GM18498 (cell line): Measurements from ENCODE around the gene GJC3.
A peak's percentile ranks its signal among the peaks of the same experiment; 100 is the strongest.
"Not testable (repeated sequence)": the region's sequence is repeated elsewhere in the genome, so short reads cannot be mapped to it uniquely, and the experiment has no call there.

Experiments
- ATAC-seq: cut with Tn5 transposase; IDR thresholded peaks from one replicate; pipeline ENCODE4 v1.9.1; 2021; ENCODE audit warnings: mild to moderate bottlenecking, moderate library complexity; ENCODE audit not compliant: unreplicated experiment

The GJC3 gene

GRCh38 chr7:99930376-99930775 lies 956 bp upstream of the GJC3 start:
- ATAC-seq = no peak

DNA sequence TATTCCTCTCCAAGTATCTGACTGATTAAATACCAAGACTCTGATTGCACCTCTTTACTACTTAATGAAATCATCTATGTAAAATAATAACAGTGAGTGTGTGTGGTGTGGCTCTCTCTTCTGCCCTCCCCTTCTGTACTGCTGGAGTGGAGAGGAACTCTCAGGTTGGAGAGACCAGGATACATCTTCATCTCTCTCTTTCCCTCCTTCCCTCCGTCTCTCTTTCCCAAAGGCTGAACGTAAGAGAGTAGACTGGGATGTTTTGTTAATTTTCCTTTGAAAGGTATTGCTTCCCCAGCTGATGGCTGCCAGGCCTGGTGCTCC lies 272 bp upstream of the GJC3 start:
- ATAC-seq = no peak

- no peak for ATAC-seq
These were observed 1.2 kb downstream of the GJC3 start for GRCh38 chr7:99928188-99928587.

- no peak for ATAC-seq
These were observed 1.9 kb downstream of the GJC3 start for GRCh38 chr7:99927536-99927935.

GRCh38 chr7:99926321-99926720 lies 3.1 kb downstream of the GJC3 start:
- no peak for ATAC-seq

- no peak for ATAC-seq
These were observed 6.2 kb downstream of the GJC3 start for GRCh38 chr7:99923200-99923599.

DNA sequence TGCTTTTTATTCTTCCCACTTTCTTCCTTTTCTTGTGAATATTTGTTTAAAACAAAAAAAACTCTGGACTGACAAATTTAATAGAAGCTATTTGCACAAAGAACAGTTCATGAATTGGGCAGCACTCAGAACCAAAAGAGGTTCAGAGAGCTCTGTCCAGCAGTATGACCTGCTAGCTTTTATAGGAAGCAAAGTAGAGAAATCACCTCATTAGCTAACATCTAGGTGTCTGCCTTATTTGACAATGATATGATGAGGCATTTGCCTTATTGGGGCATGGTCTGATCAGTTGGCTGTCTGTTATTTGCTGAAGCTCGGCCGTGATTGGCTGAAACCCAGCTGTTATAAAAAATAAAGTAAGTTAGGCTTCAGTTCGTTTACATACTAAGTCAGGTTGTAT lies 9.3 kb downstream of the GJC3 start:
- no peak for ATAC-seq

DNA sequence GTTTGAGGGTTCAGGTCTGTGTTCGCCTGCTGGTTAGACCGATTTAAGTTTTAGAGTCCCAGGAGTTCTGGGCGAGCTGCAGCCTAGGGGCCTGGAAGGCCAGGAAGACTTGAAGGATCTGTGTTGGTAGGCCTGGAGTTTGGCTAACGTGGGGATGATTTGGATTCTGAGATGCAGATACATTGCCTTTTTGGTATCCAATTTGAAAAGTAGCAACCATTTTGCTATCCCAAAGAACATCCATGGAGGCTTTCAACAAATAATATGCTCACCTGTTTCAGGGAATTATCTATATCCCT lies 9.7 kb downstream of the GJC3 start:
- ATAC-seq = no peak

DNA sequence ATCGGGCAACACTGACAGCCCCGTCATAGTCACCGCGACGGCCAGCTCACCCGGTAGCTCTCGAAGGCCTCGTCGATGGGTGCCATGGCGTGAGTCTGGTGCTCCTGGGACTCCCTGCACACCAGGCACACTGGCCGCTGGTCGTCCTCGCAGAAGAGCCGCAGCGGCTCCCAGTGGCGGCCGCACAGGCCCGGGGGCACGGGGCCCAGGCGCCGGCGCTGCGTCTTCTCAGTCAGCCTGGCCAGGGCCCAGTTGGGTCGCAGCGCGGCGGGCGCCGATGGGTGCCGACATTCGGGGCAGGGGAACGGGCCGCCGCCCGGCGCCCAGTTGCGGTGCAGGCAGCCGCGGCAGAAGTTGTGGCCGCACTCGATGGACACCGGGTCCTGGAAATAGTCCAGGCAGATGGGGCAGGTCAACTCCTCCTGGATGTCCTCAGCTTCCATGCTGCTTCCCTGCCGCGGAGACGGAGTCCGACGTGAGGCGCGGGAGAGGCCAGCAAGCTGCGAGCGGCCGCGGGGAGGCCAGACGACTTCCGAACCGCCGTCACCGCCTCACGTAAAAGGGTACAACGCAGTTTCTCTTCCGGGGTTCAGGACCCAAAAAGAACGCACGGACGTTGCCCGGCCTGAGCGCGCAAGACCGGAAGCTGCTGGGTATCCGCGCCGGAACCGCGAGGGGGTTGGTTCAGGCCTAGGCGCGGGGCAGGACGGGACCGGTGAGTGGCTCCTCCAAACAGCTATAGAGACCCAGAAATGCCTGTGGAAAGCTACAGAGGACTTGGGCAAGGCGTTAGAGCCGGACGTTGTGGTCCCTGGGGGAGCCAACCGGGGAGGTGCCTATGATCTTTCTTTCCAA lies 10.2 kb downstream of the GJC3 start, which contains the start of gene TRIM4:
TRIM4 (minus strand) TSS at position 572 of the 855 bp plus-strand sequence; CDS start at position 443, 129 bp downstream.
- peak; percentile 95 for ATAC-seq

DNA sequence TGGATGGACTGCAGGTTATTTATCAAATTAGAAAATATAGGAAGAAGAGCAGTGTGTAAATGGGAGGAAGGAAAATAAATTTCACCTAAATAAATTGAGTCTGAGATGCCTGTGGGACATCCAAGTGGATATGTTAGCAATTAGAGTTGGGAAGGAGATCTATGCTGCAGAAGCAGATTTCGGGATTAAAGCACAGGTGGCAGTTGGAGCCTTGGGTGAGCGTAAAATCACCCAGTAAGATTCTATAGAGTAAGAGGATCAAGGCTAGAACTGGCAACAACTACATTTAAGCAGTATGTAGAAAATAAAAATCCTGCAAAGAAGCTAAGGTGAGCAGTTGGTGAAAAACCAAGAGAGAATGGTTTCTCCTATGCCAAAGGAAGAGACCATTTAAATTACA lies 18.4 kb downstream of the GJC3 start:
- no peak for ATAC-seq

- no peak for ATAC-seq
These were observed 27.8 kb downstream of the GJC3 start for GRCh38 chr7:99901581-99901980.

- no peak for ATAC-seq
These were observed 29.4 kb downstream of the GJC3 start for GRCh38 chr7:99899830-99900519.

GRCh38 chr7:99898836-99899235 lies 30.6 kb downstream of the GJC3 start:
- ATAC-seq = no peak

DNA sequence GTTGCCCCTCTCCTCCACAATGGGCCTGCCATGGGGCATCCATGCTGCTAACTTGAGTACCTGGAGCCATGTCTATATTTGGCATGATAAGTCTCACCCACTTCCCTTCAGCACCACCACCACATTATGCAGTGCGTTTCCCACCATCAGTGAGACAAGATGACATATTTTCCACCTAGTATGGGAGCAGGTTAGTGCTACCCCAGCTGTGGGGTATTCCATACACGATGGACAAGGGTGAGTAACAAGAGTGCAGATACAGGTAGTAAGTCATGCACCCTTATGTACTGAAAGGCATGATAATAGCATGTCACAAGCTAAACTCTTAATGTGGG lies 31.4 kb downstream of the GJC3 start:
- ATAC-seq = no peak

DNA sequence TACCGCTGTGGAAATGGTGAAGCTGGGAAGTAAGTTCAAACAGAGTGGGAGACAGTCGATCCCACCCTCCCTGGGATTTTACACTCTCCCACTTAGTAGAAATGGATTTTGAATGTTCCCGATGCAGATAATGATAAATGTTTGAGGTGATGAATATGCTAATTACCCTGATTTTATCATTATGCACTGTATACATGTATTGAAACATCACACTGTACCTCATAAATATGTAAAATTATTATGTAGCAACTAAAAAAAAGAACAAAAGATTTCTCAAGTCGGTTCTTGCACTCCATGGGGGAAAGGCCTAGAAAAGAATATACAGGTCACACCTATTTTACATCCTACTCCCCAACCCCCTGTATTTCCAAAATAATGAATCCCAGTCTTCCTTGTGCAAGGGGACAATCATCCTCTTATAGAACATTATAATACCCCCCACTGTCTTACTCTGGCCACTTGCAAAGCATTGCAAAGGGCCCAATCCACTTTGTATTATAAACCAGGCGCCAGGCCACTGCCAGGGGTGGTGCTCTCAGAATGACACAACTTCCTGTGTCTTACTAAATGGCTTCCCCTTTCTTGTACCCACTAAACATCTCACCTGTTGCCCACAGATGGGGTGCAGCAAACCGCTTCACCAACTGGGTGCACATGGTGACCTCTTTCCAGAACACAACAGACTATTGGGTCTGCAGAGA lies 31.9 kb downstream of the GJC3 start:
- no peak for ATAC-seq

DNA sequence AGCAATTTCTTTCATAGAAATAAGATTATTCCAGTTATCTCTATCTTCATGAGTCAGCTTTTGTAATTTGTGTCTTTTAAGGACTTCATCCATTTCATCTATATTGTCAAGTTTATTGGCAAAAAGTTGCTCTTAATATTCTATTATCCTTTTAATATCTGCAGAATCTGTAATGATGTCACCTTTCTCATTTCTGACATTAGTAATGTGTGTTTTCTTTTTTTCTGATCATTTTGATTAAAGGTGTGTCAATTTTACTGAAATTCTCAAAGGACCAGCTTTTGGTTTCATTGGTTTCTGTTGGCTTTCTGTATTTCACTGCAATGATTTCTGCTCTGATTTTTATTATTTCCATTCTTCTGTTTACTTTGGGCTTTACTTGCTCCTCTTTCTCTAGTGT lies 34.7 kb downstream of the GJC3 start:
- ATAC-seq = no peak

DNA sequence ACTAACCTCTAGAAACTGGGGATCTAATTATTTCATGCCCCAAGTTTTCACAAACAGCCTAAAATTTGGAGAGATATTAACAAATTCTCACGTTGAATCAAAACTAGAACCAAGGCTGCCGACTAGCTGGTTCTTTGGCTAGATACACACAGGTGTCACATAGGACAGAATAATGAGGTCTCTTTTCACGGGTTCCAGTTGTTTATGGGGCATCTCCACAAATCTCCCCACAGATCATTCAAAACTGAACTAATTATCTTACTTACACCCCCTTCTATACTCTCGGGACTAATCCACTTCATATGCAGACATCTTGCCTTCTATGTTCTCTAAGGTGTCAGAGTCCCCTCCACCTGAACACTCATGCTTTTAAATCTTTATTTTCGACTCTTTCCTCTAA lies 36.1 kb downstream of the GJC3 start:
- no peak for ATAC-seq

- not testable (repeated sequence) for ATAC-seq
These were observed 39.1 kb downstream of the GJC3 start for GRCh38 chr7:99890348-99890747.

- not testable (repeated sequence) for ATAC-seq
These were observed 41.1 kb downstream of the GJC3 start for GRCh38 chr7:99888366-99888765.

- no peak for ATAC-seq
These were observed 48.0 kb downstream of the GJC3 start for GRCh38 chr7:99881370-99881769.

DNA sequence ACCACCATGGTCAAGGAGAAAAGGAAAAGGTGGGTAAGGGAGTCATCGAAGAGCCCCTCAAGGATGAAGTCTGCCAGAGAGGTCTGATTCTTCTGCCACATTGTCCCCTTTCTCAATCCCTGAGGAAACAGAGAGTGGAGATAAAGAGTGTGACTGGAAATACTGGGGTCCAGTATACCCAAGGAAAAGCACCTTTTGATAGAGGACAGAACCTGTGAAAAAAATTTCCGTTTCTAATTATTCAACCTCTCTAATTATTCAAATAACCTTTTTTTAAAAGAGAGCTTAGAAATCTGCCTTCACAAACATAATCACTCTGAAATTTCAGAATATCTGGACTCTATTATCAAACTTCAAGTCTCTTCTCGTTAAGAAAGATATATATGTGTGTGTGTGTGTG lies 52.5 kb downstream of the GJC3 start, which contains the start of gene OR2AE1:
OR2AE1 (minus strand) TSS at position 101 of the 400 bp plus-strand sequence; CDS start at position 101, 0 bp downstream.
- ATAC-seq = no peak

- no peak for ATAC-seq
These were observed 52.9 kb downstream of the GJC3 start for GRCh38 chr7:99876491-99876890.
